Esophagus squamous epithelium (tissue), 5 donors: ENCODE measurements around the gene SLC22A25. TPM values are rescaled to one million over a fixed set of nuclear protein-coding genes. Genes with fewer than 3 reads are reported as not detected.
A peak's percentile ranks its signal among the peaks of the same experiment; 100 is the strongest.

Source experiments
- DNase-seq: peaks from one replicate; lab custom pipeline; 2025; lab: John Stamatoyannopoulos, UW
- H3K27ac ChIP-seq, 4 donors: fragments of 200-600 bp; sonication (generic); one replicate each; pipeline ENCODE4 v1.5.1; 2016 to 2019; ENCODE audit warnings: mild to moderate bottlenecking in 1 of 4
- H3K27me3 ChIP-seq, 4 donors: fragments of 200-600 bp; sonication (generic); 1 replicate in 3 of 4; 2 replicates in 1 of 4; pipeline versions ENCODE4 v1.5.1 to v1.6.0; 2017 to 2021; ENCODE audit warnings: antibody characterized with exemption in 1 of 4
- H3K36me3 ChIP-seq, 3 donors: fragments of 200-600 bp; sonication (generic); one replicate each; pipeline ENCODE4 v1.5.1; 2016 to 2019
- H3K4me1 ChIP-seq, 3 donors: fragments of 200-600 bp; sonication (generic); one replicate each; pipeline ENCODE4 v1.5.1; 2017 to 2019
- H3K4me3 ChIP-seq, 4 donors: fragments of 200-600 bp; sonication (generic); 1 replicate in 3 of 4; 2 replicates in 1 of 4; pipeline ENCODE4 v1.5.1; 2016 to 2019; ENCODE audit warnings: mild to moderate bottlenecking in 2 of 4, moderate library complexity in 1 of 4
- H3K9me3 ChIP-seq, 3 donors: fragments of 200-600 bp; sonication (generic); one replicate each; pipeline ENCODE4 v1.5.1; 2016 to 2019
- POLR2A ChIP-seq, 4 donors: fragments of 450-650 bp; IDR thresholded peaks; one replicate each; pipeline ENCODE4 v1.6.1; 2017; ENCODE audit warnings: antibody characterized with exemption in 4 of 4, mild to moderate bottlenecking in 4 of 4, moderate library complexity in 3 of 4
- WGBS, 2 donors: methylation state at CpG; one replicate each; pipeline ENCODE4 v1.1.5; 2018; 5-methylcytosine and 5-hydroxymethylcytosine counted together
- intact Hi-C: fragments of 100-400 bp; cut with DNase I; formaldehyde crosslinking; loops from one replicate; pipeline ENCODE4 v1.15.0; 2022
- total RNA-seq, 4 donors: library from RNA; depleted of rRNA; stranded (reverse); fragments of >200 nt; gene quantifications; one replicate each; pipeline ENCODE4 v1.1.0, GENCODE V29; 2016
- TF ChIP-seq, protein P1 (sequence below), 6 experiments: fragments of 450-650 bp in 4 of 6; fragments of 200-600 bp in 2 of 6; sonication (generic) in 2 of 6; IDR thresholded peaks; one replicate each; pipeline ENCODE4 v1.5.1; 2016 to 2019; ENCODE audit warnings: antibody characterized with exemption in 6 of 6, mild to moderate bottlenecking in 4 of 6, moderate library complexity in 4 of 6
- donor health status: DM: yes; HTN: yes; CAD: no.

SLC22A25 gene
- total RNA-seq, 4 donors from 2014 or later: 0.29 TPM; not detected in 3

DNA sequence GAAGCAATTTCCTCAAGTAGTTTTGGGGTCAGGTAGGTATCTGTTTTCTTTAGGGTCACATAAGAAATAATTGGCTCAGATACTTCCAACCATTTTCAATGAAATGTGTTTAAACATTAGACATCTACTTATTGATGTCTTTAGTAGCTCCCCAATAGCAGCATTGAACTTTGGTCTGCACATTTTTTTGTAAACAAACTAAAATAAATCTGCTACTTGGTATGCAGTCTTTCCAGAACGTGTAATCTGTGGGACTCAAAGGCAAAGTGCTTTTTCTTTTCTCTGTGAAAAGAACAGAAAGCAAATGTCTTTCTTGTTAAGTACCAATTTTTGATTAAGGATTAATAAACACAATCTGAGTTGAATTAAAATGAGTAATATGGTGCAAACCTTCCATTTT is 13.6 kb downstream of the SLC22A25 start:
- no peaks in the 10 kb centered on the region for H3K4me1 ChIP-seq
- H3K27ac ChIP-seq: no peak overlapping the region
- H3K4me3 ChIP-seq: no peak overlapping the region
- TF ChIP-seq, protein P1, sequence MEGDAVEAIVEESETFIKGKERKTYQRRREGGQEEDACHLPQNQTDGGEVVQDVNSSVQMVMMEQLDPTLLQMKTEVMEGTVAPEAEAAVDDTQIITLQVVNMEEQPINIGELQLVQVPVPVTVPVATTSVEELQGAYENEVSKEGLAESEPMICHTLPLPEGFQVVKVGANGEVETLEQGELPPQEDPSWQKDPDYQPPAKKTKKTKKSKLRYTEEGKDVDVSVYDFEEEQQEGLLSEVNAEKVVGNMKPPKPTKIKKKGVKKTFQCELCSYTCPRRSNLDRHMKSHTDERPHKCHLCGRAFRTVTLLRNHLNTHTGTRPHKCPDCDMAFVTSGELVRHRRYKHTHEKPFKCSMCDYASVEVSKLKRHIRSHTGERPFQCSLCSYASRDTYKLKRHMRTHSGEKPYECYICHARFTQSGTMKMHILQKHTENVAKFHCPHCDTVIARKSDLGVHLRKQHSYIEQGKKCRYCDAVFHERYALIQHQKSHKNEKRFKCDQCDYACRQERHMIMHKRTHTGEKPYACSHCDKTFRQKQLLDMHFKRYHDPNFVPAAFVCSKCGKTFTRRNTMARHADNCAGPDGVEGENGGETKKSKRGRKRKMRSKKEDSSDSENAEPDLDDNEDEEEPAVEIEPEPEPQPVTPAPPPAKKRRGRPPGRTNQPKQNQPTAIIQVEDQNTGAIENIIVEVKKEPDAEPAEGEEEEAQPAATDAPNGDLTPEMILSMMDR (IDR thresholded peaks at IDR 0.05): no peak
- TF ChIP-seq POLR2A (IDR thresholded peaks at IDR 0.05): no peak
- H3K9me3 ChIP-seq: no peaks in the 10 kb centered on the region
- H3K36me3 ChIP-seq: no peaks in the 10 kb centered on the region
- peaks cover 0 to 6% (median 0%) of the 10 kb centered on the region in 4 donors for H3K27me3 ChIP-seq
- intact Hi-C loops: no loop called here
- 23 to 31% methylated on average over 1 of the region's 1 CpG for WGBS, 2 donors
- DNase-seq: no peak

DNA sequence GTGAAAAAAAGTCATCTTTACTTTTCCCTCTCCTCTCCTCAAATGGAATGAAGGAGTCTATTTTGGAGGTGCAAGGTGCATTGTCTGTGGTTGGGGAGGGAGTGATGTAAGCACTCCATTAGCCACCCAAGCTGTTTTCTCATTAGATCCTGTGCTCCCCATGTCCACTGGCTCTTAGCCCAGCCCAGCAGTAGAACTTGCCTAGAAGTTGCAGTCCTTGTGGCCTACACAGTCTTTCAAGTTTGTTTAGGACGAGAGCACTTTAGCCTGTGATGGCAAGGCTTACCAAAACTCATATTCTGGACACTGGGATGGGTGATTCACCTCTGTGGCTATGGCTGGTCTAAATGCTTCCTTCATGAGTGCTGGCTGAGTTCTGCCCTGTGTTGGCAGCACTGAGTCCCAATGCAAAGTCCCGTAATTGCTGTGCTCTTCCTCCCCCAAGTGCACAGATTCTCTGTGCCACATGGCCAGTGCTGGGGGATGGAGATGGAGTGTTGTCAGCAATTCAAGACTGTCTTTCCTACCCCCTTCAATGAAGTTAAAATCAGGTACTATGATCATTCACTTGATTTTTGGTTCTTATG is 15.8 kb downstream of the SLC22A25 start:
- Histone ChIP-seq H3K4me3 (no peak overlapping the region), H3K27me3 (peaks cover 0 to 6% (median 0%) of the 10 kb centered on the region in 4 donors), H3K9me3 (no peaks in the 10 kb centered on the region), H3K36me3 (no peaks in the 10 kb centered on the region), H3K27ac (peak overlapping the region in 2 of 4 donors; percentile 15 to 34), H3K4me1 (no peaks in the 10 kb centered on the region)
- 67 to 92% methylated on average over 2 of the region's 2 CpGs for WGBS, 2 donors
- no peak for TF ChIP-seq POLR2A (IDR thresholded peaks at IDR 0.05)
- TF ChIP-seq, protein P1 (IDR thresholded peaks at IDR 0.05): no peak
- intact Hi-C loops: no loop called here
- DNase-seq: no peak

DNA sequence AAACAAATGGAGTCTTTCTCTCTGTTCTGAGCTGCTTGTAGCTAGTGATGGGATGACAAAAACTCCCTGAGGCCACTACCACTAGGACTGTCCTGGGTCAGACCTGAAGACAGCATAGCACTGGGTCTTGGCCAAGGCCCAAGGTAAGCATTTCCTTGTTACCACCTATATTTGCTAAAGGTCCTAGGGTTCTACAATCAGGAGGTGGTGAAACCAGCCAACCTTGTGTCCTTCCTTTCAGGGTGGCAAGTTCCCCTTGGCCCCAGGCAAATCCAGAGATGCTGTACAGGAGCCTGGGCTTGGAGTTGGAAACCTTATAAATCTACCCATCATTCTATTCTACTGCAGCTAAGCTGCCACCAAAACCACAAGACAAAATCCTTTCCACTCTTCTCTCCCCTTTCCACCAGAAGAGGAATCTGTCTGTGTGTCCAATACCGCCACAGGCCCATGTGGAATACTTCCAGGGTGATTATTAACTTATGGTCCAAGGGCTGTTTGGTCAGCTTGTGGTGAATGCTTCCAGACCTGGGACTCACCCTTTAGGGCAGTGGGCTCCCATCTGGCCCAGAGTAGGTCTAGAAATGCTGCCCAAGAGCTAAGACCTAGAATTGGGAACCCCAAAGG is 16.8 kb downstream of the SLC22A25 start:
- H3K27ac ChIP-seq: no peak overlapping the region
- 80 to 91% methylated on average over 1 of the region's 1 CpG for WGBS, 2 donors
- no peaks in the 10 kb centered on the region for H3K36me3 ChIP-seq
- no peaks in the 10 kb centered on the region for H3K9me3 ChIP-seq
- no peak for DNase-seq
- no peak for TF ChIP-seq POLR2A (IDR thresholded peaks at IDR 0.05)
- TF ChIP-seq, protein P1 (IDR thresholded peaks at IDR 0.05): no peak
- peaks cover 0 to 6% (median 0%) of the 10 kb centered on the region in 4 donors for H3K27me3 ChIP-seq
- intact Hi-C loops: no loop called here
- no peak overlapping the region for H3K4me3 ChIP-seq
- no peaks in the 10 kb centered on the region for H3K4me1 ChIP-seq

DNA sequence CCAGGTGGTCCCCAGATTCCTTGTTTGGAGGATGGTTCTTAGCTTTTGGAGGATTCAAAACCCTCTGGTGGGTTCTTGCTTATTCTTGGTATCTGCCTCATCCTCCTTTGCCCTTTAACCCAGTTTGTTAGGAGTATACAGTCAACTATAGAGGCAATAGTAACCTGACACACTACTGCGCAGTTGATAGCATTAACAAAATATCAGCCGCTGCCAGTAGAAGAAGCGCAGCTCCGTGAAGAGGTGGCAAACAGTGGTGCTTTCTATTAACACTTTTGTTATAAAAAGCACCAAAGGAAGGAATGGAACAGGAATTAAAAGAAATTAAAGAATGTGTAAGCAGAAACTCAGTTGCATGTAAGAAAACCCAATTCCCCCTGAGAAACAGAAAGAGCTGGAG is 29.3 kb downstream of the SLC22A25 start:
- intact Hi-C loops: no loop called here
- WGBS, 2 donors: 68 to 90% methylated on average over 4 of the region's 4 CpGs
- TF ChIP-seq POLR2A (IDR thresholded peaks at IDR 0.05): no peak
- TF ChIP-seq, protein P1 (IDR thresholded peaks at IDR 0.05): no peak

DNA sequence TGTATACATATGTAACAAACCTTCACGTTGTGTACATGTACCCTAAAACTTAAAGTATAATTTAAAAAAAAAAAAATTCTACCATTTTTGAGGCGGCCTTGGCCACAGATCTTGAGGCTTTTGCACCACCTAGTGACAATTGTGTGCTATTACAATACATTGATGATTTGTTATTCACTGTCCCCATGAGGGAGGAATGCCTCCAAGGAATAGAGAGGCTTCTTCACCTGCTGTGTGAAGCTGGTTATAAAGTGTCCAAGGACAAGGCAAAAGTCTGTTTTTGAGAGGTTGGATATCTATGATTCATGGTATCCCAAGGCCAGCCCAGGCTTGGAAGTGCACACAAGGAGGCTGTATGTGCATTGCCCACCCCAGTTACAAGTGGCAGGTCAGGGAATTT is 30.7 kb downstream of the SLC22A25 start:
- no peaks in the 10 kb centered on the region for H3K36me3 ChIP-seq
- no peaks in the 10 kb centered on the region for H3K4me1 ChIP-seq
- no peak overlapping the region for H3K27ac ChIP-seq
- H3K27me3 ChIP-seq: peaks cover 0 to 4% (median 0%) of the 10 kb centered on the region in 4 donors
- 0 to 5% methylated on average over 2 of the region's 2 CpGs for WGBS, 2 donors
- DNase-seq: no peak
- no peaks in the 10 kb centered on the region for H3K9me3 ChIP-seq
- intact Hi-C loops: no loop called here
- TF ChIP-seq POLR2A (IDR thresholded peaks at IDR 0.05): no peak
- TF ChIP-seq, protein P1 (IDR thresholded peaks at IDR 0.05): peak in 5 of 6 experiments; percentile 27 to 63 (median 46)
- H3K4me3 ChIP-seq: no peak overlapping the region

More for the DNA sequence above, 29.3 kb downstream of the SLC22A25 start:
- no peak for DNase-seq
- peaks cover 0 to 4% (median 0%) of the 10 kb centered on the region in 4 donors for H3K27me3 ChIP-seq
- H3K4me1 ChIP-seq: no peaks in the 10 kb centered on the region
- H3K27ac ChIP-seq: no peak overlapping the region
- H3K36me3 ChIP-seq: no peaks in the 10 kb centered on the region
- H3K9me3 ChIP-seq: no peaks in the 10 kb centered on the region
- H3K4me3 ChIP-seq: no peak overlapping the region
